Small intestine (tissue), 7 donors: ENCODE measurements around the gene COL8A1. TPM values are rescaled to one million over a fixed set of nuclear protein-coding genes. Genes with fewer than 3 reads are reported as not detected.

Experiments
- DNase-seq, 2 donors: peaks; one replicate each; pipeline versions ENCODE4 v3.0.0 to v3.0.0-alpha.2; 2013
- FAIRE-seq: peaks from 2 replicates; lab custom pipeline; 2012; peaks lifted over from hg19 to GRCh38; lab: Jason Lieb, UNC
- H3K27ac ChIP-seq, 3 donors: one replicate each; pipeline ENCODE4 v1.5.1; 2013; ENCODE audit warnings: low read length in 2 of 3, mild to moderate bottlenecking in 2 of 3, control low read depth in 1 of 3, inconsistent platforms in 1 of 3, low read depth in 1 of 3, moderate library complexity in 1 of 3
- H3K27me3 ChIP-seq, 3 donors: one replicate each; pipeline ENCODE4 v1.6.1; 2013; ENCODE audit warnings: low read length in 3 of 3, inconsistent platforms in 1 of 3; ENCODE audit not compliant: control insufficient read depth in 3 of 3, insufficient read depth in 3 of 3
- H3K36me3 ChIP-seq, 3 donors: one replicate each; pipeline ENCODE4 v1.6.1; 2013; ENCODE audit warnings: low read length in 3 of 3, inconsistent platforms in 1 of 3, low read depth in 1 of 3, mild to moderate bottlenecking in 1 of 3, moderate library complexity in 1 of 3; ENCODE audit not compliant: control insufficient read depth in 3 of 3, insufficient read depth in 2 of 3
- H3K4me1 ChIP-seq, 3 donors: one replicate each; pipeline ENCODE4 v1.6.1; 2013; ENCODE audit warnings: low read length in 2 of 3, inconsistent platforms in 1 of 3, low read depth in 1 of 3, mild to moderate bottlenecking in 1 of 3, moderate library complexity in 1 of 3; ENCODE audit not compliant: control insufficient read depth in 3 of 3, insufficient read depth in 2 of 3
- H3K4me3 ChIP-seq, 3 donors: one replicate each; pipeline ENCODE4 v1.5.1; 2013; ENCODE audit warnings: low read length in 3 of 3, control low read depth in 1 of 3, inconsistent platforms in 1 of 3, low read depth in 1 of 3, mild to moderate bottlenecking in 1 of 3, moderate library complexity in 1 of 3
- H3K9me3 ChIP-seq, 2 donors: one replicate each; pipeline ENCODE4 v1.6.1; 2013; ENCODE audit warnings: low read depth in 1 of 2, low read length in 1 of 2; ENCODE audit not compliant: control insufficient read depth in 2 of 2, insufficient read depth in 1 of 2
- WGBS, 3 donors: extraction: QIAGEN DNeasy Blood & Tissue Kit; methylation state at CpG; one replicate each; pipeline ENCODE4 v1.1.7; 2013; 5-methylcytosine and 5-hydroxymethylcytosine counted together
- polyA plus RNA-seq, 4 donors: library from polyadenylated mRNA; stranded (reverse) in 3 of 4; unstranded in 1 of 4; fragments of 200-250 nt in 3 of 4; fragments of 120-200 nt in 1 of 4; gene quantifications; one replicate each; pipeline versions ENCODE4 v1.2.1 to v1.2.3, GENCODE V29; 2013
- donor health status: healthy with polysubstance abuse.
- donor health status: control.
- donor health status: control.
- donor health status: Bipolar disorder and iron deficiency.
- donor health status: healthy.

The COL8A1 gene
- polyA plus RNA-seq, 4 donors = 0.21 to 4.5 (median 0.25) TPM

DNA sequence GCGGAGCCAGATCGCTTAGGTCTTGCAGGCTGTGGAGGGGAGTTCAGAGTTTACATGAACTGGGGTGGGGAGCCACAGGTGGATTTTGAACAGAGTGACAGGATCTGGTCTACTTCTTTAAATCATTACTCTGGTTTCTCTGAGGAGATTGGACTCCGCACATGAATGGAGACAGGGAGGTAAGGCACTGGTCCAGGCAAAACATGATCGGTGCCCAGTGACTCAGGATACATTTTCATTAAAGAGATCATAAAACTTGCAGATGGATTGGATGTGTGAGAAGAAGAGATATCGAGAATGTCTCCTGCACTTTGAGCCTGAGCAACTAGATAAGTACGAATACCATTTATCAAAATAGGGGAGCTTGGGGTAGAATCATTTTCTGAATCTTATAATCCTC is 117.4 kb downstream of the COL8A1 start:
- H3K4me1 ChIP-seq = no peaks in the 10 kb centered on the region
- no peaks in the 10 kb centered on the region for H3K27me3 ChIP-seq
- FAIRE-seq = no peak
- H3K36me3 ChIP-seq = no peaks in the 10 kb centered on the region
- DNase-seq = no peak
- no peak overlapping the region for H3K27ac ChIP-seq
- H3K9me3 ChIP-seq = no peaks in the 10 kb centered on the region
- WGBS, 3 donors = 61 to 82% (median 72%) methylated on average over 6 of the region's 6 CpGs
- no peak overlapping the region for H3K4me3 ChIP-seq

DNA sequence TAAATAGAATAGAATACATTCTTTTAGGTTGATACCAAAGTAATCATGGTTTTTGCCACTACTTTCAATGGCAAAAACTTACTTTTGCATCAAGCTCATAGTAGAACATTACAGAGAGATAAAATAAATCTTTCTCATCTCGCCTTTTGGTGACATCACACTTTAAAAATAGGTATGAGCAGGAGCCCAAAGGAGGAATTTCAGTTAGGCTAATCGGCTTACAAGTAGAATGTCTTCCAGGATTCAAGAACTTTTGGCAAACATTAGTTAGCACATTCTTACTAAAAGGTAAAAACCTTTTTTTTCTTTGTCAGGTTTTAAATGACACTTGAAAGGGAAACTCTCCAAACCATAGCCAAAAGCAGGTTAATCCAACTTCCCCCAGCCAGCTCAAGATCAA is 119.6 kb downstream of the COL8A1 start:
- Histone ChIP-seq H3K4me3 (no peak overlapping the region), H3K36me3 (no peaks in the 10 kb centered on the region), H3K27ac (no peak overlapping the region), H3K27me3 (no peaks in the 10 kb centered on the region), H3K4me1 (no peaks in the 10 kb centered on the region), H3K9me3 (no peaks in the 10 kb centered on the region)
- DNase-seq (no peak), FAIRE-seq (no peak)
- 60 to 68% (median 64%) methylated on average over 2 of the region's 2 CpGs for WGBS, 3 donors

DNA sequence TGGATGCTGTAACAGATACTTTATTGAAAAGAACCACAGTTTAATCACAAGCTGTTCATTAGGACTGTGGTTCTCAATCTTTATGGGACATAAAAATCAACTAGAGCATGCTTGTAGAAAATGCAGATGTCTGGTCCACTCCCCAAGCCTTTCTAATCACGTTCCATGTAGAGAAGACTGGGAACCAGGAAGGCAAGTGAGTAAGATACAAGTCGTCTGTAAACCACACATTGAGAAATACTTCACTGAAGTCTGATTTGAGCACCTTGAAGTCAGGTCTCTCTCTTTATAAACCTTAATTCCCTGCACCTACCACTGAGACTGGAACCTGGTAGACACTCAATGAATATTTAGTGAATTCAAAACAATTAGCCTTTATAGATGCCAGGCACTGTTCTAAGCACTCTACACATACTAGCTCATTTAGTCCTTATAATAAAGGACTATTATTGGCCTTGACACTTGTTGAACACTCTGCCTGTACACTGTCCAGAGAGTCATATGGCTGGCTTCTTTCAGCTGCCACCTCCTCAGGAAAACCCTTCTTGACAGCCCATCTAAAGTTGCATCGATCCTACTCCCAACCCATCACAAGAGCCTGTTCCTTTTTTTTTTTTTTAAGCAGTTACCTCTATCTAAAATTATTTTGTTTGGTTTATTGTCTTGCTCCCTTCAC is 120.2 kb downstream of the COL8A1 start:
- 69 to 84% (median 69%) methylated on average over 3 of the region's 3 CpGs for WGBS, 3 donors
- Histone ChIP-seq H3K36me3 (no peaks in the 10 kb centered on the region), H3K4me3 (no peak overlapping the region), H3K9me3 (no peaks in the 10 kb centered on the region), H3K4me1 (no peaks in the 10 kb centered on the region), H3K27ac (no peak overlapping the region), H3K27me3 (no peaks in the 10 kb centered on the region)
- DNase-seq = no peak
- no peak for FAIRE-seq

DNA sequence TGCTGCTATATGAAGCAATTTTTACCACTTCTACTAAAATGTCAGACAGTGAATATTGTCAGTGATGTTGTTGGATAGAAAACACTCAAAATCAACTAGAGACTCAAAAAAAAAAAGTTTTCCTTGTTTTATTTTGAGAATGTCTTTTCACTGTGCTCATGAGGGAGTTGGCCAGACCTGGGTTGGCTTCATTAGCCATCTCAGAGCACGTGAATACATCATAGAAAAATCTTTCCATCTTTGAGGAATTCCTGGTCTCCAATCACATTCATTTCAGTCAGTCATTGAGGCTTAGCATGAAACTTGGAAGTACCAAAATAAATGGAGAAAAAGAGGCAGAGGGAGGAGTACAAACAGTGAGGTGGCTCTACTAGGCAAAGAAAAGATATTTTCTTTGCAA is 121.6 kb downstream of the COL8A1 start:
- Histone ChIP-seq H3K36me3 (no peaks in the 10 kb centered on the region), H3K4me1 (no peaks in the 10 kb centered on the region), H3K27me3 (no peaks in the 10 kb centered on the region), H3K4me3 (no peak overlapping the region), H3K27ac (no peak overlapping the region), H3K9me3 (no peaks in the 10 kb centered on the region)
- DNase-seq (no peak), FAIRE-seq (no peak)
- WGBS, 3 donors = 37 to 64% (median 48%) methylated on average over 1 of the region's 1 CpG

DNA sequence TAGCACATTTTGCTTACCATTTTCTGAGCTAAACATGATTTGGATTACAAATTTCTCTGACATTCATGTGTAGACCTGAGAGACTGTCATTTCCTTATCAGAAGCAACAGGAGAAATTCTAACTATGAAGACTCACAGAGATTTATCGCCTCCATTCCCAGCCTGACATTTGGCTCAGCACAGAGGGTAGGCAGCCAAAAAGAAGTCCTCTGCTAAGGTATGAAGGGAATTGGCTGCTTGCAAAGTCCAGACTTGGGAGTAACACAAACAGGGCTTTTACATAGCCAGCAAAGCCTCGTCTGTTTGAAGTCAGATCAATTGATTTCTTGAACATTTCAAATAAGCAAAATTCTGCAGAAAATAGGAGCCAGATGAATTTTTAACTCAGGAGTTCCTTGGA is 122.2 kb downstream of the COL8A1 start:
- 45 to 51% (median 51%) methylated on average over 2 of the region's 2 CpGs for WGBS, 3 donors
- no peaks in the 10 kb centered on the region for H3K27me3 ChIP-seq
- no peak overlapping the region for H3K4me3 ChIP-seq
- no peak for DNase-seq
- FAIRE-seq = no peak
- no peaks in the 10 kb centered on the region for H3K9me3 ChIP-seq
- H3K27ac ChIP-seq = no peak overlapping the region
- no peaks in the 10 kb centered on the region for H3K4me1 ChIP-seq
- no peaks in the 10 kb centered on the region for H3K36me3 ChIP-seq

DNA sequence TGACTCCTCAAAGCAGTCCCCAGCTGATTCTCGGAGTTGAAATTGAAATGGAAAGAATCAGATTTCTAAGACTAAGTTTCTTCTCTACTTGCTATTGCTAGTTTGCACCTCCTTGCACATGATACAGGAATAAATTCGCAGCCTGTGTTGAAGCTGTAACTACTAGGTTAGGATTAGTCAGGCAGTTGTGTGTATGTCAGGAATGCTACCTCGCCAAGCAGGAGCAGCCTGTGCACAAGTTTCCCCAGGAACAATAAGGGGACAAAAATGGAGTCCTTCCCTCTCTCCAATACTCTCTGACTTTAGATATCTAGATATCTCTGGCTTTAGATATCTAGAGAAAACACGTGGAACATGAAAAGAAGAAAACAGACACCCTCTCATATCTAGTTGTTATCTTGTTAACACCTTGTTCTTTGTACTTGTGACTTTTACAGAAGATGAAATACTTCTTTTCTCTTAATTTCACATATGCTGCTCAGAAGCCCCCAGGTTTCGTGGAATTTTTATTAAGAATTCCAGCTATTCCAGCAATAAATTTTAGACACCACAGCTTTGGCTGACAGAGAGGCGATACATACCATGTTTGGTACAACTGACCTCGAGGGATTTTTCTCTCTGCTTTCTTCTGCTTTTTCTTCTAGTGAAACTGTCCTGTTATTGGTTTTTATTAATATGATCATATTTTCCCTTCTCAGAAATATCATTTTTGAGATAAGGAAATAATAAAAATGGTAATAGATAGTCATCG is 123.2 kb downstream of the COL8A1 start:
- no peak for FAIRE-seq
- no peaks in the 10 kb centered on the region for H3K9me3 ChIP-seq
- H3K27ac ChIP-seq = no peak overlapping the region
- 56 to 72% (median 60%) methylated on average over 8 of the region's 8 CpGs for WGBS, 3 donors
- H3K4me1 ChIP-seq = no peaks in the 10 kb centered on the region
- no peaks in the 10 kb centered on the region for H3K27me3 ChIP-seq
- H3K36me3 ChIP-seq = no peaks in the 10 kb centered on the region
- DNase-seq = no peak
- no peak overlapping the region for H3K4me3 ChIP-seq

DNA sequence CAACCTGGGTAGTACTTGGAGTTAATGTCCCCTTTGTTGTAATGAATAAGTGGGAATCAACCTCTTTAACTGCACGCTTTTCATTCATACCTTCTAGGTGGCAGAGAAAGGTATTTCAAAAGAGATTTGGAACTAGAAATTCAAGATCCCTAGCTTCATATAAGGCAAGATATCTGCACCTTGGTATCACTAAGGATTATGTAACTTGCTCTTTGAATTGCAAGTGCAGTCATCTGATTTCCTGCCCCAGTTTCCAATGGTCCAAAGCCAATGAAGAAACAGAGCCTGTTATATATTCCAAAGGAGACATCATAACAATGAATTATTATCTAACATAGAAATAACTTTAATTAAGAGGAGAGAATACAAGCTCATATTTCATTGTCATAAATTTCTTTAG is 124.5 kb downstream of the COL8A1 start:
- Histone ChIP-seq H3K9me3 (no peaks in the 10 kb centered on the region), H3K36me3 (no peaks in the 10 kb centered on the region), H3K4me1 (no peaks in the 10 kb centered on the region), H3K4me3 (no peak overlapping the region), H3K27me3 (no peaks in the 10 kb centered on the region), H3K27ac (no peak overlapping the region)
- DNase-seq (no peak), FAIRE-seq (no peak)
- 86 to 93% (median 88%) methylated on average over 1 of the region's 1 CpG for WGBS, 3 donors

DNA sequence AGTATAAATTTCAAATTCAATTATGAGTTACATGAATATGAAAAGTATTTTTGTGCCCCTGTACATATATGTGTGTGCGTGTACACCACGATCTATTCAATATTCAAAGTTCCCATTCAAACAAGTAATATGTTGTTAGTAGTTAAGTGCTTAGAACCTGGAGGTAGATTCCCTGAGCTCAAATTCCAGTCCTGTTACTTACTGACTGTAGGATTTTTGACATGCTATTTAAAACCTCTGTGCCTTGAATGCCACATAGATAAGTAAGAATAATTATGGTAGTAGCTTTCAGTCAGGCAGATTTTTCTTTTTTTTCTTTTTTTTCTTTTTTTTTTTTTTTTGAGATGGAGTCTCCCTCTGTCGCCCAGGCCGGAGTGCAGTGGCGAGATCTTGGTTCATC is 126.0 kb downstream of the COL8A1 start:
- Histone ChIP-seq H3K9me3 (no peaks in the 10 kb centered on the region), H3K27me3 (peaks cover 0 to 2% (median 0%) of the 10 kb centered on the region in 3 donors), H3K4me3 (no peak overlapping the region), H3K27ac (no peak overlapping the region), H3K36me3 (no peaks in the 10 kb centered on the region), H3K4me1 (no peaks in the 10 kb centered on the region)
- FAIRE-seq = no peak
- no peak for DNase-seq
- WGBS, 3 donors = 94 to 98% (median 95%) methylated on average over 5 of the region's 5 CpGs
